ENCODE data around the gene GNGT1. TPM values are rescaled to one million over a fixed set of nuclear protein-coding genes. Genes with fewer than 3 reads are reported as not detected.

The GNGT1 gene
- polyA plus RNA-seq, 3 donors from 2014 or later = not detected

- Mint-ChIP-seq H3K9me3 (no peaks in the 10 kb centered on the region), H3K36me3 (no peaks in the 10 kb centered on the region), H3K27me3 (ENCODE audit: low read depth in 3 of 3) (peaks cover 0 to 1% (median 0%) of the 10 kb centered on the region in 3 donors), H3K4me3 (no peak overlapping the region), H3K4me1 (no peaks in the 10 kb centered on the region), H3K27ac (no peak overlapping the region)
- no peak for DNase-seq
Measured at GRCh38 chr7:93958651-93959050, 52.3 kb downstream of the GNGT1 start.

Other genes starting within 250 kb of the GNGT1 start
- not detected for gene TFPI2, start 15.8 kb upstream of the GNGT1 start, polyA plus RNA-seq
- 1 to 10 TPM; 1.1 to 8.5 (median 1.5) TPM for gene GNG11, start 15.2 kb downstream of the GNGT1 start, polyA plus RNA-seq
- gene BET1, start 97.8 kb downstream of the GNGT1 start, polyA plus RNA-seq = 10 to 100 TPM; 11.2 to 16.8 (median 12.2) TPM

All from immature natural killer cell (primary cell).